Stimulated activated CD8-positive, alpha-beta memory T cell treated with anti-CD3 and anti-CD28 coated beads, Interleukin-12 subunit alpha, Interleukin-12 subunit beta, amount 100 ng/mL, for 4 hours (primary cell): ENCODE measurements around the gene KLK6.

Experiments
- DNase-seq: peaks from one replicate; pipeline ENCODE4 v3.0.0-alpha.2; 2020; ENCODE audit warnings: low read depth

The KLK6 gene

DNA sequence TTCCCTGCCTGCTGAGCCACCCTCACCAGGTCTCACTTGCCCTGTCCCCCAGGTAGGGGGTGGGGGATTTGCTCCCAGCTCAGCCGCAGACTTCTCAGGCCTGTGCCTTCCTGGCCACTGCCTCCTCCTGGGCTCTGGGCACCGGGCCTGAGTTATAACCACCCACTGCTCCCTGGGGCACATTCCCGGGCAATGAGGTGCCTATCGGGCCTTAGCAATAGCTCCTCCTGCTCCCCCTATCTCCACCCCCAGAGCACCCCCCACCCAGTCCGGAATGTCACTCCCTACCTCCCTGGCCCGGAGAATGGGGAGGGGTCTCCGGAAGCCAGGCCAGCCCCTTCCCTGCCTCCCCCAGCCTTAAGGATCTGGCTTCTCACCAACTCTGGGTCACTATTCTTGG, 16.5 kb downstream of the KLK6 start, which contains the start of gene KLK5:
KLK5 (minus strand) TSS at position 129 of the 400 bp plus-strand sequence. CDS start 381 bp downstream, outside the sequence.
- no peak for DNase-seq

DNA sequence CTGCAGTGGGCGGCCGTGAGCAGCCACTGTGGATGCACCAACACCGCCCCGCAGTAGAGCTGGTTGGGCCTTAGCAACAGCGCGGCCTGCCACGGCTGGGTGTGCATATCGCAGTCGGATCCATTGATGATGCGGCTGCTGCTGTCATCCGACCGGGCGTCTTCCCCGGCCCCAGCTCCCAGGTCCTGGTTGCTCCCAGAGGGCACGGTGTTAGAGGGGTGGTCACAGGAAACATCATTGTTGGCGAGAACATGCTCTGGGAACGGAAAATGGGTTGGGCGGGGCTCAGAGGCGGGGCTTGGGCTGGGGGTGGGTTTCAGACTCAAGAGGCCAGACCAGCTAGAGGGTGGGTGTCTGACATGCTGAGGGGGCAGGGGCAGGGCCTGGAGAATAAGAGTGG, 19.5 kb downstream of the KLK6 start:
- DNase-seq = no peak

DNA sequence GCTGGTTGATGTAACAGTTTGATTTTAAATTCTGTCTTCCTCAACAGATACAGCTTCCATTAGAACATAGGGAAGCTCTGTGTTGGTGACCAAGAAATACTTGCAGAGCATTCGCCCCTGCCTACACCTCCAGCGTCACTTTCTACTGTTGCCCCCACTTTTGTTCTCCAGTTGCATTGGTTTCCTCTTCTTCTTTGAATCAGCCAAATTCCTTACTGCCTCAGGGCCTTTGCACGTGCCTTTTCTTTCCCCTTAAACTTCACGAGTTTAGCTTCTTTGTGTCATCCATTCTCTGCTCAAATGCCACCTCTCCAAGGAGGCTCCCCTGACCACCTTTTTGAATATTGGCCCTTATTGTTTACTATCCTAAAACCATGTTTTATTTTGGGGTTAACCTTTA, 22.3 kb downstream of the KLK6 start:
- DNase-seq = no peak

- no peak for DNase-seq
Observed at GRCh38 chr19:50944795-50945194, 24.6 kb downstream of the KLK6 start.

DNA sequence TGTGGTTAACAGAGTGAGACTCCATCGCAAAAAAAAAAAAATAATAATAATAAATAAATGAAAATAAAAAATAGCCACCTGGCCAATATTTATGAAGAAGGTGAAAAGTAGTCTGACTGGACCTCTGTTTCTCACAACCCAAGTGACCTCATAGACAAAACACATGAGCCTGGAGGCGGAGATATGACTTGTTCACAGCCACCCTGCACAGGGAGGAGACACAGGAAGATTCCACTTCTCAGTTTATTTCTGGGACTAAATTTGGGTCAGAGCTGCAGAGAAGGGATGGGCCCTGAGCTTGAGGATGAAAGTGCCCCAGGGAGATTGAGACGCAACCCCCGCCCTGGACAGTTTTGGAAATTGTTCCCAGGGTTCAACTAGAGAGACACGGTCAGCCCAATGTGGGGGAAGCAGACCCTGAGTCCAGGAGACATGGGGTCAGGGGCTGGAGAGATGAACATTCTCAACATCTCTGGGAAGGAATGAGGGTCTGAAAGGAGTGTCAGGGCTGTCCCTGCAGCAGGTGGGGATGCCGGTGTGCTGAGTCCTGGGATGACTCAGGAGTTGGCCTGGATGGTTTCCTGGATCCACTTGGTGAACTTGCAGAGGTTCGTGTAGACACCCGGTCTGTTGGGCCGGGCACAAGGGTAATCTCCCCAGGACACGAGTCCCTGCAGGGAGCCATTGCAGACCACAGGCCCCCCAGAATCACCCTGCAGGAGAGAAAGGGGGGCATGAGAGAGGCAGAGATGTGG, 26.1 kb downstream of the KLK6 start:
- no peak for DNase-seq

GRCh38 chr19:50939596-50939995, 29.8 kb downstream of the KLK6 start:
- no peak for DNase-seq

DNA sequence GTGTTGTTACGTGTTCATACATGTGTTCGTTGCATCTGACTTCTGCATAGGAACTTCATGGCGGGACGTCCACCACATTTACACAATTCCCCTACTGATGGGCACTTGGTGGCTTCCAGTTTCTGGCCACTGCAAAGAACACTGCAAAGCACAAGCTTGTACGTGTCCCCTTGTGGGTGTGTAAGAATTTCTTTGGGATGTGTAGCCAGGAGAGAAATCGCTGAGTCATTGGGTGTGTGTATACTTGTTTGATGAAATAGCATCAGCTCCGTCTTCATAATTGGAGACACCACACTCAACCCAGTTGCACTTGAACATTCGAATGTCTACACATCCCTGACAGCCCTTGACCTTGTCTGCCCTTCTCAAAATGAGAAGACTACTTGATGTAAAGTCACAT, 35.8 kb downstream of the KLK6 start:
- no peak for DNase-seq

DNA sequence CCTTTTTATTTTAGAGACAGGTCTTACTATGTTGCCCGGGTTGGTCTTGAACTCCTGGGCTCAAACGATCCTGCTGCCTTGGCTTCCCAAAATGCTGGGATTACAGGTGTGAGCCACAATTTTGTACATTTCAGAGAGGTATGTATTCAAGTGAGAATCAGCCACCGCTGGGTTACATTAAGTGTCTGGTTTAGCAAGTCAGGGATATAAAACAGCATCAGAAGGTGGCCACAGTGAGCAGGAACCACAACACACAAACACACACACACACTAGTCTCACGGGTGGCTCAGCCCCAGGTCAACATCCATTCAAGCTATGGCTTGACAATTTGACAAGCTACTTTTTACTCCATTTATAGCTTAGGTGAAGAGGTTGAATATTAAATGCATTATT, 36.7 kb downstream of the KLK6 start:
- no peak for DNase-seq

GRCh38 chr19:50932018-50932689, 37.2 kb downstream of the KLK6 start:
- DNase-seq = no peak

DNA sequence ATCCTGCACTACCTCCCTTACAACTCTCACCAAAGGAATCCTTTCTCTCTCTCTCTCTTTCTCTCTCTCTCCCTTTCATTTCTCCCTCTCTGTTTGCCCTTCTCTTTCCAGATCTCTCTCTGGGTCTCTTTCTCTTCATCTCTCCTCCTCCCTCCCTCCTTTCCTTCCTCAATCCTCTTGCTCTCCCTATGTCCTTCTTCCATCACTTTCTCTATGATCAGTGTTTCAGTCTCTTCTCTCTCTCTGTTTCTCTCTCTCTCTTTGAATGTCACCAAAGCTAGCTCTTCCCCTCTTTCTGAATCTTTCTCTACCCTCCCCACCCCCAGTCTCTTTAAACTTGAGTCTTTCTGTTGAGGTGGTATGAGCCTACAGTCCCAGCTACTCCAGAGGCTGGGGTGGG, 38.4 kb downstream of the KLK6 start:
- no peak for DNase-seq

DNA sequence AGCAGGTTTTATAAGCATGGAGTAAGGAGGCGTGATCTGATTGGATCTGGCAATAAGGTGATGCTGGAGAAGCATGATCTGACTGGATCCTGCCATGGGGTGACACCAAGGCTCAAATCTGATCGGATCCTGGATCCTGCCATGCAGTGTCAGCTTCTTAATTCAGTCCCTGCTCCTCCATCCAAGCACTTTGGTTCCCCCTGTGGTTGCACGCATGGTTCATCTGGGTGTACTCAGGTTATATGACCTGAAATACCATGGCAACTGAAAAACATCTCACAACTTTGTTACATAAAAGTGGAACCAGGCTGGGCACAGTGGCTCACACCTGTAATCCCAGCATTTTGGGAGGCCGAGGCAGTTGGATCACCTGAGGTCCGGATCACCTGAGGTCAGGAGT, 40.6 kb downstream of the KLK6 start:
- DNase-seq = no peak

DNA sequence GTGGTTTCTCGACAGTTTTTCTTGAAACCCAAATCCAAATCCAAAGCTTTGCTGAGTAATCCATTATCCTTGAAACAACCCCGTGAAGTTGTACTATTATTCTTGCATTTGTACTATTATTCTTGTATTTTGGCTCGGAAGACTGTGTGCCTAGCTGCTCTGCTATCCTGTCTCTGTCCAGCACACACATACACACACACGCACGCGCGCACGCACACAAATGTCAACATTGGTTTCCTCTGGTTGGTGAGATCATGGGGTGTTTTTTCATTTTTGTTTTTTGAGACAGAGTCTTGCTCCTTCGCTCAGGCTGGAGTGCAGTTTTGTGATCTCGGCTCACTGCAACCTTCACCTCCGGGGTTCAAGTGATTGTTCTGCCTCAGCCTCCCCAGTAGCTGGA, 43.2 kb downstream of the KLK6 start:
- DNase-seq = no peak

DNA sequence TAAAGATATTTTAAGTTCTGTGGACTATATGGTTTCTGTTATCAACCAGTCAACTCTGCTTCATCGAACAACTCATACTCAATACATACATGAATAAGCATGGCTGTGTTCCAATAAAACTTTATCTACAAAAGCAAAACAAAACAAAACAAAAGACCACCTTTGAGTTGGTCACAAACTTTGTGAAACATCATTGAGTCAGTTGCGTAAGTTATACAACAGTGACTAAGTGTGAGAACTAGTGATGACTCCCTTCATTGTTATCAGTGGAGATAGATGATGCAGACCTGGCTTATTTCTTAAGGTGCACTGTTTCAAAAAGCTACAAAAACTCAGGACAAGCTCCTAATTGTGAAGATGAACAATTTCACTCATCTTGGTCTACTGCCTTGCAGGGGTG, 43.7 kb downstream of the KLK6 start:
- no peak for DNase-seq

DNA sequence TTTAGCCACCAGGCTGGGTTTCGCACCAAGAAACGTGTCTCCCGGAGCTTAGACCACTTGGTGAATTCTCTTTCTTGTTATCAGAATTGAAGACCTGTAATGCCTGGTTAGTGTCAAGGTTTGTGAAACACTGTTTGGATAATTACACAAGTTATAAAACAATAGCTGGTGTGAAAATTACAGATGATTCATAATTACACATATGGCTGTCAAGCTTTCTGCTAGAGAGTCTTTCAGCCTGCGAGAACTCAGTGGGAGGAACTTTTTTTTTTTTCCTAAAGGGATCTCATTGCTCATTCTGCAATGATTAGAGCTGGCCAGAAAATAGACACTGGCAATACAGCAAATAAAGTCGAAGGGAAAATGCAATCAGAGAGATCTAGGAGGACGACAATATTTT, 44.8 kb downstream of the KLK6 start:
- DNase-seq = no peak

DNA sequence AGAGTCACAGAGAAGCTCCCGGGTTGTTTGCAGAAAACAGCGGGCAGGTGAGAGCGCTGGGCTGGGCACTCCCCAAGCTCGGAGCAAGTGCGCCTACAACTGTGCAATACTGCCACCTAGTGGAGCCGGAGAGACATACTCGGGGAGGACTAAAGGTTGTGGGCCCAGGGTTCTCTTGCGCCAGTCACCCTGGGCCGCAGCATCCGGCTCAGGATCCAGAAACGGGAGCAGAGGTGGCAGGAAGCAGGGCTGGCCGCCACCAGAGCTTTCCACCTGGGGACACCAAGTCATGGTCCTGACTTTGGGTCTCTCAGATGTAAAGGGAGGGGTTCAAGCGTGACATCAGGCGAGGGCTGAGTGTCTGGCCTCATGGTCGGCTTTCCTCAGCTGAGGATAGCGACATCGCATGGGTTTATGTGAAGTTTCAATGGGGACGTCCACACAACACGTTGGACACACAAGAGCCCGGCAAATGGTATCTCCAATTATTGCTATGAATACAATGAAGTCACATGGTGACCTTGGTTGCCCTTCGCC, 47.0 kb downstream of the KLK6 start:
- DNase-seq = peak; percentile 30

GRCh38 chr19:50921426-50922316, 47.7 kb downstream of the KLK6 start:
- no peak for DNase-seq

GRCh38 chr19:50916069-50916468, 53.3 kb downstream of the KLK6 start:
- DNase-seq = no peak

GRCh38 chr19:50912727-50913716, 56.4 kb downstream of the KLK6 start:
- no peak for DNase-seq

DNA sequence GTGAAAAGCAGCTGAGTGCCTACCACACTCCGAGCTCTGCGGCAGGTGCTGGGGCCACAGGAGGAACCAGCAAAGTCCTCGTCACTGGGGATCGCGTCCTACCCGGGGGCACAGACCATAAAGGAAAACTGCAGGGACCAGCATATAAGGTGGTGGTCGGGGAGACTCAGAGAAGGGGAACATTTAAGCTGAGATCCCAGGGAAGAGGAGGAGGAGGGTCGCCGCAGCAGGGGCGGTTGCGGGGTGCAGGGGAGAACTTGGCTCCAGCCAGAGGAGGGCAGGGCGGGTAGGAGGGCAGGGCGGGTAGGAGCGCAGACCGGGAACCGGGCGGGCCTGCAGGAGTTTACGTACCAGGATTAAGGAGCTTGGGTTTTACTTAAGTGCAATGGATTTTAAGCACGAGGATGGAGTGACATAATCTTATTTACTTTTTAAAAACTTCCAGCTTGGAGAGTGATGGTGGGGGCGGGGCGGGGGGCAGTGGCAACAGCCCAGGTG, 57.2 kb downstream of the KLK6 start:
- no peak for DNase-seq

- DNase-seq = no peak
Observed at GRCh38 chr19:50911206-50912101, 57.9 kb downstream of the KLK6 start, which contains the start of gene KLK4. Gene KLK4, minus strand, starts transcription at chr19:50911395. Its CDS starts 657 bp downstream, at chr19:50910738.
